Measurements from ENCODE around the gene ARSA. TPM values are rescaled to one million over a fixed set of nuclear protein-coding genes. Genes with fewer than 3 reads are reported as not detected.

Gene ARSA
- total RNA-seq, 6 experiments from 2014 or later: 28.0 to 35.4 (median 30.6) TPM

DNA sequence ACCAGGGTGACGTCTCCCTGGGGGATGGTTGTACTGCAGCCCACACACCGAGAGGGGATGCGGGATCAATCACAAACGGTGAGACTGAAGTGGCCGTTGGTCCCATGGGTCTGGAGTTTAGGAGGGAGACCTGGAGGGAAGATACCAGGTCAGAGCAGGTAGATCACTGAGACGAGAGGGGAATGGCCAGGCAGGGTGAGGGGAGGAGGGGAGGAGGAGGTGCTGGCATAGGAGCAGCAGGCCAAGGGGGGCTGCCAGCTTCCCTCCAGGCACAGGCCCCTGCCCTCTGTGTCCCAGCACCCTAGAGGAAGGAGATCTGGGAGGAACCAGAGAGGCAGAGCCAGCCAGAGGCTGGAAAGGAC, 20.3 kb downstream of the ARSA start:
- no peaks in the 10 kb centered on the region for H3K9me3 Mint-ChIP-seq
- H3K27me3 Mint-ChIP-seq (ENCODE audit: insufficient read depth): peaks cover 47% of the 10 kb centered on the region
- no peak overlapping the region for H3K27ac Mint-ChIP-seq
- no peak overlapping the region for H3K4me3 Mint-ChIP-seq
- no peak for TF ChIP-seq CTCF (IDR thresholded peaks at IDR 0.05)
- no peak for DNase-seq
- H3K36me3 Mint-ChIP-seq (ENCODE audit: low read depth): no peaks in the 10 kb centered on the region
- H3K4me1 Mint-ChIP-seq (ENCODE audit: low read depth): no peaks in the 10 kb centered on the region

- Mint-ChIP-seq H3K27ac (no peak overlapping the region), H3K4me3 (no peak overlapping the region), H3K4me1 (ENCODE audit: low read depth) (no peaks in the 10 kb centered on the region; the same call in 1 of the 2 replicates), H3K27me3 (ENCODE audit: insufficient read depth) (peaks cover 49% of the 10 kb centered on the region), H3K9me3 (no peaks in the 10 kb centered on the region), H3K36me3 (ENCODE audit: low read depth) (no peaks in the 10 kb centered on the region)
- TF ChIP-seq CTCF (IDR thresholded peaks at IDR 0.05): no peak
- no peak for DNase-seq
These were observed 20.9 kb downstream of the ARSA start for GRCh38 chr22:50606946-50607658.

GRCh38 chr22:50606165-50606945, 21.6 kb downstream of the ARSA start:
- Mint-ChIP-seq H3K9me3 (no peaks in the 10 kb centered on the region), H3K27me3 (ENCODE audit: insufficient read depth) (peaks cover 52% of the 10 kb centered on the region), H3K4me1 (ENCODE audit: low read depth) (no peaks in the 10 kb centered on the region; the same call in 1 of the 2 replicates), H3K36me3 (ENCODE audit: low read depth) (no peaks in the 10 kb centered on the region), H3K27ac (no peak overlapping the region), H3K4me3 (no peak overlapping the region)
- 0 out of 2 replicates have a peak, but pooled peaks have one; percentile 11 for TF ChIP-seq CTCF (IDR thresholded peaks at IDR 0.05)
- DNase-seq: no peak

DNA sequence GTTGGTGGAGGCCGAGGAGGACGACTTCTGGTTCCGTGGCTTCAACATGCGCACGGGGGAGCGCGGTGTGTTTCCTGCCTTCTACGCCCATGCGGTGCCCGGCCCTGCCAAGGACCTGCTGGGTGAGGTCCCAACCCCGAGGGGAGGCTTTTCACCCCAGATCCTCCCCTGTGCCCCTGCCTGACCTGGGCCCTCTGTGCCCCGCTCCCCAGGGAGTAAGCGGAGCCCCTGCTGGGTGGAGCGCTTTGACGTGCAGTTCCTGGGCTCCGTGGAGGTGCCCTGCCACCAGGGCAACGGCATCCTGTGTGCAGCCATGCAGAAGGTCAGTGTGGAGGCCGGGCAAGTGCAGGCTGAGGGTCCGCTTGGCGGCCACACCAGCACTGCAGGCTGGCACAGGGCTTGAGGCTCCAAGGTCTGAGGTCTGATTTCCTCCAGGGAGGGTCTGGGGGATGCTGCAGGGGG, 22.3 kb downstream of the ARSA start:
- Mint-ChIP-seq H3K4me1 (ENCODE audit: low read depth) (no peaks in the 10 kb centered on the region; the same call in 1 of the 2 replicates), H3K27me3 (ENCODE audit: insufficient read depth) (peaks cover 47% of the 10 kb centered on the region), H3K4me3 (no peak overlapping the region), H3K27ac (no peak overlapping the region), H3K9me3 (no peaks in the 10 kb centered on the region), H3K36me3 (ENCODE audit: low read depth) (no peaks in the 10 kb centered on the region)
- TF ChIP-seq CTCF (IDR thresholded peaks at IDR 0.05): no peak
- no peak for DNase-seq

DNA sequence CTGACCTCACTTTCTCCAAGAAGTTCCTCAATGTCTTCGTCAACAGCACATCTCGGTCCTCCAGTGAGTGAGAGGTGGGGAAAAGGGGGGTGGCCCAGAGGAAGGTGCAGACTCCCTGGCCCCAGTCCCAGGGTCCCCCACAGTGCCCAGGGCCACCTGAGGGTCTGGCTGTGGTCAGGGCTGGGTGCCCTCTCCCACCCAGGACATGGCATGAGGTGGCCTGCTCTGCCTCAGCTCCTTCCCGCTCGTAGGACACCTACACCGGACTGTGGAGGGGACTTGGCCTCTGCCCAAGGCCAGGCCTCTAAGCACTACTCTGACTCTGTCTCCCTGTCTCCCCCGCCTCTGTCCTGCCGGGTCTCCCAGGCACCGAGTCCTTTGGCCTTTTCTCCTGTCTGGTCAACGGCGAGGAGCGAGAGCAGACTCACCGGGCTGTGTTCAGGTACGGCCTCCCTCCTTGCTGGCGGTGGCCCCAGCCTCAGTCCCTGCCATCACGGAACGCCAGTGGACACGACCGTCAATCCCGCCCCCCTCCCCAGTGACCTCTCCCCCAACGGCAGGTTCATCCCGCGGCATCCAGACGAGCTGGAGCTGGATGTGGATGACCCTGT, 22.8 kb downstream of the ARSA start:
- TF ChIP-seq CTCF (IDR thresholded peaks at IDR 0.05): no peak
- H3K27ac Mint-ChIP-seq: no peak overlapping the region
- no peaks in the 10 kb centered on the region for H3K9me3 Mint-ChIP-seq
- DNase-seq: no peak
- H3K36me3 Mint-ChIP-seq (ENCODE audit: low read depth): no peaks in the 10 kb centered on the region
- H3K4me3 Mint-ChIP-seq: no peak overlapping the region
- peaks cover 44% of the 10 kb centered on the region for H3K27me3 Mint-ChIP-seq (ENCODE audit: insufficient read depth)
- H3K4me1 Mint-ChIP-seq (ENCODE audit: low read depth): no peaks in the 10 kb centered on the region; the same call in 1 of the 2 replicates

Measured in HFFc6 (cell line).